Activated CD4-positive, alpha-beta T cell treated with anti-CD3 and anti-CD28 coated beads, Interleukin-2, Interleukin-6, amounts not matched to agents 100 ng/mL and 50 ng/mL, durations not matched to agents 16 hours and 8 hours (primary cell): Measurements from ENCODE around the gene FOXB2.
"Not testable (repeated sequence)": the region's sequence is repeated elsewhere in the genome, so short reads cannot be mapped to it uniquely, and the experiment has no call there.

Source experiments
- DNase-seq: peaks from one replicate; pipeline ENCODE4 v3.0.0-alpha.2; 2020

FOXB2 gene

DNA sequence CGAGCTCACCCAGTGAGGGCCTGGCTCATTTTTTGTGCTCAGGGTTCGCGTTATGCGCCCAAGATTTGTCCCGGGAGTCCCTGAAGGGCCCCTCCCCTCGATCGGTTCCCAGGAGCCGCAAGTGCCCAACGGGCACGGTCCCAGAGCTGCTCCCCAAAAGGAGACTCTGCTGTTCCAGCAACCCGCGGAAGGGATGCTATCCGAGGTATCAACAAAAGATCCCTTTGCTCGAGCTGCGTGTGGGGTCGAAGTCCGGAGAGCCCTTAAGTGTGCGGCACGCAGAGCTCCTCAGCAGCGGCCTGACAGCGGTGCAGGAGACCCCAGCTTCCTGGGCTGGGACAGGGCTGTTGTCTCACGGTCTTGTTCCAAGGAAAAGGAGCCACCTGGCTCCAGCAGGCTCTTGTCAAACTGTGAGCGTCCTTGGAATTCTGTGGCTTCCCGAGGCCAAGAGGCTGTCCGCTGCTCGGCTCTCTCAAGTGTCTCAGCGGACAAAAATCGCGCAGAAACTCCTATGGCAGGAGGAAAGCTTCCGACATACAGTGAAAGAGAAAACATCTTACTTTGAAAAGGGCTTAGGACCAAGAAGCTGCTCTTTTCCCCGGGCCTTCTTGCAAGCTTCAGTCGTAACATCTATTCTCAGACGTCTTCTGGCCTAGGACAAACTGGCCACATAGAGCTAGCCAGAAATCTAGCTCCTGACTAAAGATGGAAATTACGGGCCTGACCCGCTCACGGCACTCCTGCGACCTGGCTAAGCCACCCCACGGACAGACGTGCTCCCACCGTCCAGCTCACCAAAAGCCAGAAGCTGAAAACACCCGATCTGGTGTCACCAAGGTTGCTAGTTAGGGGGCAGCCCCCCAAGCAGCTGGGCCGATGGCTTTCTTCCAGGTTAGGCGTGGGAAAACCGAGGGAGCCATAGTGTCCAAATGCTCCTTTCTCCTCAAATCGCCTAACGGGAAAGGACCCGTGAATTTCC is 2.6 kb upstream of the FOXB2 start:
- DNase-seq, result no peak

DNA sequence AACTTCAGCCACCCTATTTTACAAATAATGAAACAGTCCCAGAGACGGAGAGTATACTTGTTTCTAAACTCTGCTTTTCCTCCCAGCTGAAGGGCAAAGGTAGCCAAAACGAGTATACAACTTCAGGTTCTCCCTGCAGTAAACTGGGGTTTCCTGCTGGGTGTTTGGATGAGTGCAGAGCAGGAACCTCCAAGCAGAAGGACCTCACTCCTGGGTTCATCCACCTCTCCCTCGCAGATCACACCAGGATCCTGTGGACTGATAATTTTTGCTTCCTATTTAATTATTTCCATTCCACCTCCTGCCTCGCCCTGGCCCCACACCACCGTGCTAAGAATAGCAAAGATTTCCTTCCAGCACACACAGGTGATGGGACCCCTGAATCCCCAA is 2.0 kb upstream of the FOXB2 start:
- DNase-seq, result no peak

DNA sequence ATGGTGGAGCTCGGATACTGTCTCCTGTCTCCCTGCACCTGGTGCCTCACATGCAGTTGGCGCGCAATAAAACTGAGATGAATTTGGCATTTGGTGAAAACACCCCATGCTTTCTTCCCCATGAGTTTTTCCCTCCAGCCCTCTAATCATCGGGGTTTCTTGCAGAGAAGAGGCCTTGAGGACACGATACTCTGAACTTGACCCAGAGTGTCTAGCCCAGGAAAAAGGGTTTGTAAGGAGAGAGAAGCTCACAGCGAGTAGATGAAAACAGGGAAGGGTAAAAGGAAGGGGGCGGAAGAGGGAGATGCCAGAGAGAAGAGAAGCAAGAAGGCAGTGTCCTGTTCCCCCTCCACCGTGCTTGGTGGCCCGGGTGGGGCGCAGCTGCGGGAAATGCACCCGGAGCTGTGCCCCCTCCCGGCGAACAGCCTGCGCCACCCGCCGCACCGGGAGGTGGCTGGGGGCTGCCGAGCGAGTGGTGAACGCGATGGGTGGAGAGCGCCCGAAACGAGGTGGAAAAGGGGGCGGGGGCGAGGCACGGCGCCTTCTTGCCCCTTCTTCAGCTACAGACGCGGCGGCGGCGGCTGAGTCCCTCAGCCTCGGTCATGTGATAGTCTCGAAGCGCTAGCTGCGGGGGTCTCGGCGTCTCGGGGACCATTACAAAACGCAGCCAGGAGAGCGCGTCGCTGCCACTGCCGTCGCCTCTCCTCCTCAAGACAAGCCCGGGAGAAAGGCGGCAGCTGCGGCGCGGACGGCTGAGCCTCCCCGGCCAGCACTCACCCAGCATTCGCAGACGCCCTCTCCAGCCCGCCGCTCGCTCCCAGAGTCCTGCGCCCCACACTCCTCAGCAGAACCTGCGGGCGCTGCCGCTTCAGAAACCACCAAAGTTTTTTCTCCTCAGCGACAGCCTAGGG is 1.1 kb upstream of the FOXB2 start:
- DNase-seq, result no peak

DNA sequence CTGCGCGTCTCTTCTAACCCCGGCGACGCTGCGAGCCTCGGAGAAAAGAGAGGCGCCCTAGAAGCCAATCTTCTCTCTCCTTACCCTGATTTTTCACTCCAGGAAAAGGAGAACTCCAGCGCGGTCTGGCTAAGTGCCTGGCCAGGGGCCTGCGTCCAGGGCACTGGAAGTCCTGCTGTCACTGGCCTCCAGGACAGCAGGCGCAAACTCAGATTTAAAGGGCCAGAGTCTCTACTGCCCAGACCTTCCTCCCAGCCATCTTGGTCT is 553 bp upstream of the FOXB2 start:
- DNase-seq, result no peak

DNA sequence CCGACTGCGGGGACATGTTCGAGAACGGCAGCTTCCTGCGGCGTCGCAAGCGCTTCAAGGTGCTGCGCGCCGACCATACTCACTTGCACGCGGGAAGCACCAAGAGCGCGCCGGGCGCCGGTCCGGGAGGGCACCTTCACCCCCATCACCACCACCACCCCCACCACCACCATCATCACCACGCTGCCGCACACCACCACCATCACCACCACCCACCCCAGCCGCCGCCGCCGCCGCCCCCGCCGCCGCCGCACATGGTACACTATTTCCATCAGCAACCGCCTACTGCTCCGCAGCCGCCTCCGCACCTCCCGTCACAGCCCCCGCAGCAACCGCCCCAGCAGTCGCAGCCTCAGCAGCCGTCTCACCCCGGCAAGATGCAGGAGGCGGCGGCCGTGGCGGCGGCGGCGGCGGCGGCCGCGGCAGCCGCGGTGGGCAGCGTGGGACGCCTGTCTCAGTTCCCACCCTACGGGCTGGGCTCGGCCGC is 514 bp downstream of the FOXB2 start:
- DNase-seq, result no peak

DNA sequence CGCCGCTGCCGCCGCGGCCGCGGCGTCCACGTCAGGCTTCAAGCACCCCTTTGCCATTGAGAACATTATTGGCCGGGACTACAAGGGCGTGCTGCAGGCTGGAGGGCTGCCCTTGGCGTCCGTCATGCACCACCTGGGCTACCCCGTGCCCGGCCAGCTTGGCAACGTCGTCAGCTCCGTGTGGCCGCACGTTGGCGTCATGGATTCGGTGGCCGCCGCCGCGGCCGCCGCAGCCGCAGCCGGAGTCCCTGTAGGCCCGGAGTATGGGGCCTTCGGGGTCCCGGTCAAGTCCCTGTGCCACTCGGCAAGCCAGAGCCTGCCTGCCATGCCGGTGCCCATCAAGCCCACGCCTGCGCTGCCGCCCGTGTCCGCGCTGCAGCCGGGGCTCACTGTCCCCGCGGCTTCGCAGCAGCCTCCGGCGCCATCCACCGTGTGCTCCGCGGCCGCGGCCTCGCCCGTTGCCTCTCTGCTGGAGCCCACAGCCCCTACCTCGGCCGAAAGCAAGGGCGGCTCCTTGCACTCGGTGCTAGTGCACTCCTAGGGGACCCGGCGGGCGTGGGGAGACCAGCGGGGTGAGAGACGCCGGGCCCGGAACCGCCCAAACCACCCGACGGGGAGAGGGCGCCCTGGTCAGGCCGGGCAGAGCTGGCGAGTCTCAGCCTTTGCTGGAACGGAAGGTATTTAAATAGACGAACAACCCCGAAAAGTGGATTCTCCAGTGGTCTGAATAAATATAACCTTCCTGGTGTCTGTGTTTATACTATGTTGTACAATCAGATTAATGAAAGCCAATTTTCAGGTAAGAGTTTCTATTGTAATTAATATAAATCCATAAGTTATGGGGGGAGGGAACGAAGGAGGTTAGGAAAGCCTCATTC is 1.2 kb downstream of the FOXB2 start:
- no peak for DNase-seq

DNA sequence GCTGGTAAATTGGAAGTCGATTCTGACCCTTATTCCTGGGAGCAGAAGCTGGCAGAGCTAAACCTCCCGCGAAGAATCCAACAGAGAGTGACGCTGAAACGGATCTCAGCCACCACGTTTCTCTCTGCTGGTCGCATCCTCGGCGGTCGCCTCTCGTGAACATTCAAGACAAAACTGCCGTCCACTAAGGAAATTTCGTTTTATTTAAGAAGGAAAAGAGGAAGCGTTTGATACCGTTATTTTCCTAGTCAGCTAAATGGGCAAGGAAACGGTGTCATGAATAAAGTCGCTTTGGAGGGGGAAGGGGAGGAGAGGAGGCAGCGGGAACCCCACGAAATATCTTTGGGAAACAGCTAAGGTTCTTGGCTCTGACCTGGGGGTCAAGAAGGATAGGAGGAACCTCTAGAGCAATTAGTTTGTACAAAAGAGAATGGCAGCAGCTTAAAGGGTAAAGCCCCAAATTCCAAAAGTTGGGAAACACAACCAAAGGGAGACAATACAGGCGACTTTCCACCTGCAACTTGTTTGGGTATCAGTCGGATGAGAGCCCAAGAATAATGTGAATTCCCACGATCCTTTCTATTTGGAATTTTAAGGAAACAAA is 1.9 kb downstream of the FOXB2 start:
- DNase-seq, result no peak

DNA sequence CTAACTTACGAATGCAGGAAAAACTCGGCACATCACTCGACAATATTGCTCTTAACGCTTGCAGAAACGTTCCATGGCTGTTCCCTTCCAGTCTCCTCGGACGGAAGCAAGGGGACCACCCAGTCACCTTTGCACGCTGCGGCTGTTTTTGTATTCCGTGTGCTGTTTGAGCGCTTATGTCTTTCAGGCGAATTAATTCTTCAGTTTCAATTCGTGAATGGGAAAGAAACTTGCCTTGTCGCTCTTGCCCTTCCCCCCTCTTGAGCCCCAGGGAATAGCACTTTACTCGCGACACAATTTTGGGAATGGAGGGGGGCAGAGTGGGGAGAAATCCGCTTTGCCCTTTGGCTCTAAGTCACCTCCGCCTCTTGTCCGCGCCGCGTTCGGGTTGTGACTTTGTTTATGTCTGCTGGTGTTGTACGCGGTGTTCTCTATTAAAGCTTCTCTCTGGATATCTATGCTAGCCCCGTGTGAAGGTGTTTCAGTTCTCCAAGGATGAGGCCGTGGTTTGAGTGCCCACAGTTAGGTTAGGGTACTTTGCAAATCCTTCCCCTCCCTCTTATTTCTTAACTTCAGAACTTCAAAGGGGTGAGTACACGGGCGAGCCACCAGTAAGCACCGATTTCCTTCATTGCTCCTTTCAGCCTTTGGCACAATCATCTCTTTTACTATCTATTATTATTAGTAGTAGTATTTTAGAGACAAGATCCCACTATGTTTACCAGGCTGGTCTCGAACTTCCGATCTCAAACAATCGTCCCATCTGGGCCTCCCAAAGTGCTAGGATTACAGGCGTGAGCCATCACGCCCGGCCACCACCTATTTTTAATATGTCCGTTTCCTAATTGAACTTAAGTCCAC is 2.7 kb downstream of the FOXB2 start:
- no peak for DNase-seq

DNA sequence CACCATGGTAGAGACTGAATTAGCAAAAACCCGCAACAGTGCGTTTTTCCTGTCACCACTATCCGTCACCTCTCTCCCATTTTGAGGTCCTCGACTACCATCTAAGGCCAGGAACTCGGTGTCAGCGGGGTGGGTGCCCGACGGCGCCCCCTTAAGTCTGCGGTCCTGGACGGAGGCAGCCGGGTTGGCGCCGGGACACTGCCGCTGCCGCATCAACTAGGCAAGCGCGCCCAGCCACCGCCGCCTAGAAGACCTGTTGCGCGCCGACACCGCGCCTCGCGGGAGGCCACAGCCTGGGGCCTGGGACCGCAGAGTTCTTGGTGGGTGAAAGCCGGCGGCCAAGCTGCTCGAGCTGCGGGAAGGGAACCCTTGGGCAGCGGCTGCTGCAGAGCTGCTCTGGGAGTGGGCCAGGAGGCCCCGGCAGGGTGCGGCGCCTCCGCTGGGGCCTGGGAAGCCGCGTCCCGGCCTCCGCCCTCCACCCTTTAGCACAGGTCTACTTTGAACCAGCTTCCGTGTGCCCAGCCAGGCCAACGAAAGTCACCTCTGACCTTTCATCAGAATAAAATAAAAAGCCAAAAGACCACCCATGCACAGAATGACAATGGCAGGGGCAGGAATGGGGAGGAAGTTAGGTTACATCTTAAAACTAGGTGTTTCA is 3.5 kb downstream of the FOXB2 start:
- DNase-seq, result no peak

DNA sequence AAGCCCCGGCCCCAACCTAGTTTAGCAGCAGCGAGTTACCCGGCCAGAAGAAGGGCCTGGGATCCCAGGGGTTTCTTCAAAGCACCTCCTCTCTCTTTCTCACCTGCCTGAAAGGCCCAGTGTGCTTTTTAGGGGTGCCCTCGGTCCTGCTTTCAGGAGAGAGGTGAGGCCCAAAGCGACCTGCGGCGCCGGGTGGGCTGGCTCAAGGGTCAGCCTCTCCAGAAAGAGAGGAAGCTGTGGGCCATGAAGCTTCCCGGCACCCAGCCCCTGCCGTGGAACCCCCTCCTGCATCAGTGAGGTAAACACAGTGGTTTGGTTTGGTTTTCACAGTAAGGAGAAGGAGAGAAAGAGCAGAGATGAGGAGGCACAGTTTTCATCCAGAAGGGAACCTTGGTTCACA is 4.3 kb downstream of the FOXB2 start:
- DNase-seq, result no peak

DNA sequence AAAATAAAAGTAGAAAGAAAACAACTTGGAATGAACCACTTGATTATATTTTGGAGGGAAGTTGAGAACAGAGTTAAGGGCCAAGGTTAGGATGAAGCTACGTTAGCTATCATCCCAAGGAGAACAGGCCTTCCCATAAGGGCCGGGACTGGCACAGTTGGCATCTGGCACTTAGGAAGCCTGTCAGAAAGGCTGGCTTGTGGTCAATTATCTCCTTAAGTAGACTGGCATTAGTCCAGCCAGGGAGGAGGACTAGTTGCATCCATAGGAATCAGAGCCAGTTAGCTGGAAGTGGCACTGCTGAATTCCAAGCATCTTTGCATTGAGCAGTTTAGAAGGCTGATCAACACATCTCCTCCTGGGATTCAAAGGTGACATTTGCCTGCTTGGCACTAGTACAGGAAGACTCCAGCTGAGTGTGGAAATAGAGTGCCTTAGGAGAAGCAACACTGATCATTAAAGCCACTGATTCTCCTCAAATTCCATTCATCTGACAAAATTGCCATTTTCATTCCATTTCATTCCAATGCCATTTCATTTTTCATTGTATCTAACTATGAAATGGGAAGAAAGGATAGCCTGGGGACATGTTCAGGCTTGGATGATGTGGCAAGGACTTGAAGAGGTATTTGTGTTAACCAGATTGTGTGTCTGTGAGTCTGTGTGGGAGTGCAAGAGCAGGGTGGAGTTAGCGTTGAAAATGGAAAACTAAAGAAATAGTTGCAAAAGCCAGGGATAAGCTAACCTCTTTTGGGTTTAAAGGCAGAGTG is 5.5 kb downstream of the FOXB2 start:
- no peak for DNase-seq

DNA sequence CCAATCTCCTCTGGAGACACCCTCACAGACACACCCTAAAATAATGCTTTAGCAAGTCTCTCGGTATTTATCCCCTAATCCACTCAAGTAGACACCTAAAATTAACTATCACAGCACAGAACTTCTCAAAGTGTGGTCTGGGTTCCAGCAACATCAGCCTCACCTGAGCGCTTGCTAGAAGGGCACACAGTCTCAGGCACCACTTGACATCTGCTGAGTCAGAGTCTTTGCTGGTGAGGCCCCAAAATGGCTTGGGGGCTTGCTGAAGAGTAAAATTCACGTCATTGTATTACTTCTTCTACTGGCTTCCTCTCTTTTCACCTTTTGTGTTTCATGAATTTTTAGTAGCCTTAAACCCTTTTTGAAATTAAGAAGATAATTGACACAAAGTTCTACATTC is 9.0 kb downstream of the FOXB2 start:
- no peak for DNase-seq

DNA sequence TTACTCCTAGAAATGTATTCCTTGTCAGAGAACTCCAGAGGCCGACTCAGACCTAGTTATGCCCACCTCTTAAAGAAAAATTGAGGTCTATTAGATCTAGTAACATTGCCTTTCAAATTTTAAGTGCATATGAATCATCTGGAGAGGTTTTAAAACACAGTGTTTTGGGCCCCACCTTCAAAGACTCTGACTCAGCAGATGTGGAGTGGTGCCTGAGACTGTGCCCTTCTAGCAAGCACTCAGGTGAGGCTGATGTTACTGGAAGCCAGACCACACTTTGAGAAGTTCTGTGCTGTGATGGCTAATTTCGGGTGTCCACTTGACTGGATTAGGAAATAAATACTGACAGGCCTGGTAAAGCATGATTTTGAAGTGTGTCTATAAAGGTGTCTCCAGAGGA is 10.6 kb downstream of the FOXB2 start:
- no peak for DNase-seq

DNA sequence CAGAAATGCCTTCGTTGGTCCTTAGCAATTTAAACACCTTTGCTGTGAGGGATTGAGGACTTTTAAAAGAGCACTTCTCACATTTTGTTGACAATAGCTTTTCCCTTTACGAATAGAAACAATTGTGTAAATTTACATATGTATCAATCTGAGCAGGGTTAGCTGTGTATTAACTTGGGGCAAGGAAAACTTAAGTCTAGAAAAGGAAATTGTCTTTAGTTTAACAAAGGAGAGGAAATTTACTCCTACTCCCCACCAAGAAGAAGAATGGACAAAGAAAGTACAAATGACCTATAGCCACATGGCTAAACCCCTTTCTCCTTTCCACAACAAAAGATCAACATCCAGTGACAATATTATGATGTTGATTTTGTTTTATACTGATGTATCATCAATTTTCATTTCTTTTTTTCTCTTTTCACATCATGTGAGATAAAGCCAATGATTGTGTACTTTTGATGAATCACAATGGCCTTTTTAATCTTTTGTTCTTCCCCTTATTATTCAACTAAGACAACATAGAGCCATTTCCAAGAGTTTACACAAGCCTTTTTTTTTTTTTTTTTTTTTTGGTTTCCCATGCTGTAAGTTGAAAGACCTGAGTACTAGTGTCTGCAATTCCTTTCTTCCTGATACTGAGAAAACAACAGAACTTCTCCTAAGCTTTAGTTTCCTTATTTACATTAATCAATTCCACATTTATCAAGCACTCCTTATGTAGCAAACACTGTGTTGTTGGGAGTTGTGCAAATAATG is 19.0 kb downstream of the FOXB2 start:
- DNase-seq, result no peak

DNA sequence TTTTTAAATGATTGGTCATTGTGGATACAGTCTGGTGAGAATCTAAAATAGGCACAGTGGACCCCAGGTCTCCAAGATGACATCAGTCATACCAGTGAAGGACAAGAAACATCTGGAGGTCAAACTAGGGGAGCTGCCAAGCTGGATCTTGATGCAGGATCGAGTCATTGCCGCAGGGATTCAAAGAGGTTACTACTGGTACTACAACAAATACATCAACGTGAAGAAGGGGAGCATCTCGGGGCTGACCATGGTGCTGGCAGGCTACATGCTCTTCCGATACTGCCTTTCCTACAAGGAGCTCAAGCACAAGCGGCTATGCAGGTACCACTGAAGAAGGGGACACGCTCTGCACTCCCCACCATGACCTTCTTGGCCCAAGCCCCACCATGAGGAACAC is 20.9 kb downstream of the FOXB2 start:
- no peak for DNase-seq

DNA sequence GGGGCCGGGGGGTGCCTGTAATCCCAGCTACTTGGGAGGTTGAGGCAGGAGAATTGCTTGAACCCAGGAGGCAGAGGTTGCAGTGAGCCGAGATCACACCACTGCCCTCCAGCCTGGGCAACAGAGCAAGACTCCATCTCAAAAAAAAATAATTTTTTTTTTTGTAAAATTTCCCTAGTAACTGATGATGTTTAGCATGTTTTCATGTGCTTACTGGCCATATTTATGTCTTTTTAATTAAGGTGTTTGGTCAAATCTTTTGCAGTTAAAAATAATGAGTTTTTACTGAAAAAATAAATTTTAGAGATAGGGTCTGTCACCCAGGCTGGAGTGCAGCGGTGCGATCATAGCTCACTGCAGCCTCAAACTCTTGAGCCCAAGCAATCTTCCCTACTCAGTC is 24.3 kb downstream of the FOXB2 start:
- DNase-seq, result not testable (repeated sequence)

DNA sequence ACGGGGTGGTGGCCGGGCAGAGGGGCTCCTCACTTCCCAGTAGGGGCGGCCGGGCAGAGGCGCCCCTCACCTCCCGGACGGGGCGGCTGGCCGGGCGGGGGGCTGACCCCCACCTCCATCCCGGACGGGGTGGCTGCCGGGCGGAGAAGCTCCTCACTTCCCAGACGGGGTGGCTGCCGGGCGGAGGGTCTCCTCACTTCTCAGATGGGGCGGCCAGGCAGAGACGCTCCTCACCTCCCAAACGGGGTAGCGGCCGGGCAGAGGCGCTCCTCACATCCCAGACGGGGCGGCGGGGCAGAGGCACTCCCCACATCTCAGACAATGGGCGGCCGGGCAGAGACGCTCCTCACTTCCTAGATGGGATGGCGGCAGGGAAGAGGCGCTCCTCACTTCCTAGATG is 41.2 kb downstream of the FOXB2 start:
- not testable (repeated sequence) for DNase-seq

DNA sequence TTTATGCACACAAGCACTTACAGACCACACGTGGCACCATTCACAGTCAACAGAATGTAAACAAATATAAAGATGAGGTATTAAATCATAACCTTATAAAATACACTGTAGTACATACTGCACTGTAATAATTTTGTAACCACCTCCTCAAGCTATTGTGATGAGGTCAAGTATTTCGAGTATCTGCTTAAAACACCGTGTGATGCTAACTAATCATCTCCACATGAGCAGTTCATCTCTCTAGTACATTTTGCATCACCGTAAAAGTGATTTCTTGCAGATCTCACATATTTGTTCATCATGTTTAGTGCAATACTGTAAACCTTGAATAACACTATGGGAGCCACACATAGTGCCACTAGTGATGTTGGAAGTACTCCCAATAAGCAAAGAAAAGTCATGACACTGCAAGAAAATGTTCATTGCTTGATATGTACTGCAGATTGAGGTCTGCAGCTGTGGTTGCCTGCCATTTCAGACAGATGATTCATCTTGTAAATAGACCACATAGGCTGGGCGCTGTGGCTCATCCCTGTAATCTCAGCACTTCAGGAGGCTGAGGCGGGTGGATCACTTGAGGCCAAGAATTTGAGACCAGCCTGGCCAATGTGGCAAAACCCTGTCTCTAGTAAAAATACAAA is 44.3 kb downstream of the FOXB2 start:
- no peak for DNase-seq

DNA sequence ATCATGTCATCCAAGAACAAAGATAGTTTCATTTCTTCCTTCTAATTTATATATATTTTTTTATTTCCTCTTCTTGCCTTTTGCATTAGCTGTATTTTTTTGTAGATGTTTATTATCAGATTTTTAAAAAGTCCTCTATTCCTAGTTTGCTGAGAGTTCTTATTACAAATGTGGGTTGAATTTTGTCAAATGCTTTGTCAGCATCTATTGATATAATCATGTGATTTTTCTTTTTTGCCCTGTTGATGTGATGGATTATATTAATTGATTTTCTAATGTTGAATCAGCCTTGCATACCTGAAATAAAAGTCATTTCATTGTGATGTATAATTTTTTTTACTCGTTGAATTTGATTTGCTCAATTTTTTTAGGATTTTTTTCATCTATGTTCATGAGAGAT is 46.9 kb downstream of the FOXB2 start:
- DNase-seq, result no peak
